Loucy (cell line): ENCODE measurements around the gene GIPC2.

ENCODE experiments used
- EZH2phosphoT487 ChIP-seq: fragments of 200-600 bp; IDR thresholded peaks from 2 replicates; pipeline ENCODE4 v1.6.1; 2018; ENCODE audit warnings: antibody characterized with exemption, mild to moderate bottlenecking, moderate library complexity, borderline replicate concordance
- TF ChIP-seq, protein P1 (sequence below): fragments of 200-600 bp; sonication (generic); conservative IDR thresholded peaks from 2 replicates; pipeline ENCODE4 v1.5.1; 2014; ENCODE audit warnings: mild to moderate bottlenecking, antibody characterized with exemption, low read length

DNA sequence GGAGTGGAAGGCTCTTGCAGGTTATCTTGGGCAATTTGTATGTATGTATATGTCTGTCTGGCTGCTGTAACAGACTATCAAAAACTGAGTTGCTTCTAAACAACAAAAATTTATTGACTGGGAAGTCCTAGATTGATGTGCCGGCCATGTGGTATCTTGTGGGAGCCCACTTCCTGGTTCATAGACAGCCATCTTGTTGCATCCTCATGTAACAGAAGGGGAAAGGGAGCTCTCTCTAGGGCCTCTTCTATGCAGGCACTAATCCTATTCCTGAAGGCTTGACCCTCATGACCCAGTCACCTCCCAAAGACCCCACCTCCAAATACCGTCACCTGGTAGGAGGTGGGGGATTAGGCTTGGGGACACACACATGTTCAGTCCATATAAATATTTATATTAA is 9.2 kb downstream of the GIPC2 start:
- TF ChIP-seq, protein P1, sequence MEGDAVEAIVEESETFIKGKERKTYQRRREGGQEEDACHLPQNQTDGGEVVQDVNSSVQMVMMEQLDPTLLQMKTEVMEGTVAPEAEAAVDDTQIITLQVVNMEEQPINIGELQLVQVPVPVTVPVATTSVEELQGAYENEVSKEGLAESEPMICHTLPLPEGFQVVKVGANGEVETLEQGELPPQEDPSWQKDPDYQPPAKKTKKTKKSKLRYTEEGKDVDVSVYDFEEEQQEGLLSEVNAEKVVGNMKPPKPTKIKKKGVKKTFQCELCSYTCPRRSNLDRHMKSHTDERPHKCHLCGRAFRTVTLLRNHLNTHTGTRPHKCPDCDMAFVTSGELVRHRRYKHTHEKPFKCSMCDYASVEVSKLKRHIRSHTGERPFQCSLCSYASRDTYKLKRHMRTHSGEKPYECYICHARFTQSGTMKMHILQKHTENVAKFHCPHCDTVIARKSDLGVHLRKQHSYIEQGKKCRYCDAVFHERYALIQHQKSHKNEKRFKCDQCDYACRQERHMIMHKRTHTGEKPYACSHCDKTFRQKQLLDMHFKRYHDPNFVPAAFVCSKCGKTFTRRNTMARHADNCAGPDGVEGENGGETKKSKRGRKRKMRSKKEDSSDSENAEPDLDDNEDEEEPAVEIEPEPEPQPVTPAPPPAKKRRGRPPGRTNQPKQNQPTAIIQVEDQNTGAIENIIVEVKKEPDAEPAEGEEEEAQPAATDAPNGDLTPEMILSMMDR = no peak
- no peak for TF ChIP-seq EZH2phosphoT487
